DMS 273 treated with DMSO at 0.1 percent for 48 hours (cell line): ENCODE results near the gene NFKB1.
"Not testable (repeated sequence)": the region's sequence is repeated elsewhere in the genome, so short reads cannot be mapped to it uniquely, and the experiment has no call there.

Experiments
- DNase-seq: peaks from one replicate; lab custom pipeline; 2025; lab: John Stamatoyannopoulos, UW

The NFKB1 gene

GRCh38 chr4:102500696-102501446 is at the start of gene NFKB1:
TSS of gene NFKB1 (plus strand) at chr4:102501359. CDS start at chr4:102525519, 24,160 bp downstream.
- DNase-seq = no peak

GRCh38 chr4:102452854-102453253 is 48.3 kb upstream of the NFKB1 start:
- DNase-seq = no peak

GRCh38 chr4:102453827-102454226 is 47.3 kb upstream of the NFKB1 start:
- DNase-seq = no peak

- DNase-seq = no peak
These were observed 46.9 kb upstream of the NFKB1 start for GRCh38 chr4:102454268-102454667.

GRCh38 chr4:102454981-102455685 is 46.0 kb upstream of the NFKB1 start:
- no peak for DNase-seq

- DNase-seq = no peak
These were observed 45.4 kb upstream of the NFKB1 start for GRCh38 chr4:102455750-102456149.

- DNase-seq = no peak
These were observed 34.9 kb upstream of the NFKB1 start for GRCh38 chr4:102466298-102466697.

GRCh38 chr4:102469806-102470205 is 31.4 kb upstream of the NFKB1 start:
- no peak for DNase-seq

GRCh38 chr4:102472441-102473013 is 28.6 kb upstream of the NFKB1 start:
- DNase-seq = no peak

GRCh38 chr4:102473476-102473875 is 27.7 kb upstream of the NFKB1 start:
- DNase-seq = no peak

- no peak for DNase-seq
These were observed 26.2 kb upstream of the NFKB1 start for GRCh38 chr4:102474736-102475504.

GRCh38 chr4:102477657-102478056 is 23.5 kb upstream of the NFKB1 start:
- no peak for DNase-seq

- no peak for DNase-seq
These were observed 23.0 kb upstream of the NFKB1 start for GRCh38 chr4:102478186-102478585.

- not testable (repeated sequence) for DNase-seq
These were observed 21.3 kb upstream of the NFKB1 start for GRCh38 chr4:102479832-102480231.

- no peak for DNase-seq
These were observed 18.0 kb upstream of the NFKB1 start for GRCh38 chr4:102483120-102483519.

GRCh38 chr4:102483990-102484692 is 17.0 kb upstream of the NFKB1 start:
- DNase-seq = not testable (repeated sequence)

GRCh38 chr4:102492531-102493241 is 8.5 kb upstream of the NFKB1 start:
- no peak for DNase-seq

- no peak for DNase-seq
These were observed 7.9 kb upstream of the NFKB1 start for GRCh38 chr4:102493257-102493656.

GRCh38 chr4:102493794-102494193 is 7.4 kb upstream of the NFKB1 start:
- no peak for DNase-seq

GRCh38 chr4:102494603-102495002 is 6.6 kb upstream of the NFKB1 start:
- no peak for DNase-seq

GRCh38 chr4:102497986-102498385 is 3.2 kb upstream of the NFKB1 start:
- no peak for DNase-seq
